22Rv1 (cell line): Measurements from ENCODE around the gene ZNF543.

Source experiments
- ZFX ChIP-seq: fragments of 450-650 bp; IDR thresholded peaks from 2 replicates; pipeline ENCODE4 v1.6.1; 2017; ENCODE audit warnings: antibody characterized with exemption, borderline replicate concordance
- TF ChIP-seq, protein P1 (sequence below): fragments of 450-650 bp; IDR thresholded peaks from 2 replicates; pipeline ENCODE4 v1.5.1; 2017; ENCODE audit warnings: mild to moderate bottlenecking

DNA sequence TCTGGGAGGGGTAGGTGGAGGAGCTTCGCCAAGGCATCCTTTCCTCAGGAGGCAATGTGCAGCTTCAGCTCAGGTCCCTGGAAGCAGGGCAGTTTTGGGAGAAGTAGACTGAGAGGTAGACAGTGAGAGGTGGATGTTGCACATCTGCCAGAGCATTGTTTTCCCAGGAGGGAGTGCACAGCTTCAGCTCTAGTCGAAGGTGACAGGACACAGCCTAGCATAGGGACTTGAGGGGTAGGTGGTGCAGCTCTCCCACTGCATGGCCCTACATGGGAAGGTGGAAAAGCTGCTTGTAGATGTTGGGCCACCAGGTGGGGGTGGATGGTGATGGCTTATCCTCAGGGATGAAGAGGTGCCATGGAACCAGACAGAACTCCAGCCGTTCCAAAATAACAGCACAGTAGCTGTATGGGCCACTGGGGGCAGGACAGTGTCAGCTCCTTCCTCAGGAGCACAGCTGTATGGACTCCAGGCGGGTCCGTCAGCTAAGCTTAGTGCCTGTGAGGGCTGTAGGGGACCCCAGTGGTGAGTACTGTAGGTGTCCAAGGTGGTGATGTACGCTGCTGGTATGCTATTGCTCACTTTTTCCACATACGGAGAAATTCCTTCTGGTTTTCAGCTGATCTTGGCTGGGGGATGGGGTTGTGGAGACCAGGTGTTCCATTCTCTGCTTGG is 17.4 kb upstream of the ZNF543 start:
- TF ChIP-seq, protein P1, sequence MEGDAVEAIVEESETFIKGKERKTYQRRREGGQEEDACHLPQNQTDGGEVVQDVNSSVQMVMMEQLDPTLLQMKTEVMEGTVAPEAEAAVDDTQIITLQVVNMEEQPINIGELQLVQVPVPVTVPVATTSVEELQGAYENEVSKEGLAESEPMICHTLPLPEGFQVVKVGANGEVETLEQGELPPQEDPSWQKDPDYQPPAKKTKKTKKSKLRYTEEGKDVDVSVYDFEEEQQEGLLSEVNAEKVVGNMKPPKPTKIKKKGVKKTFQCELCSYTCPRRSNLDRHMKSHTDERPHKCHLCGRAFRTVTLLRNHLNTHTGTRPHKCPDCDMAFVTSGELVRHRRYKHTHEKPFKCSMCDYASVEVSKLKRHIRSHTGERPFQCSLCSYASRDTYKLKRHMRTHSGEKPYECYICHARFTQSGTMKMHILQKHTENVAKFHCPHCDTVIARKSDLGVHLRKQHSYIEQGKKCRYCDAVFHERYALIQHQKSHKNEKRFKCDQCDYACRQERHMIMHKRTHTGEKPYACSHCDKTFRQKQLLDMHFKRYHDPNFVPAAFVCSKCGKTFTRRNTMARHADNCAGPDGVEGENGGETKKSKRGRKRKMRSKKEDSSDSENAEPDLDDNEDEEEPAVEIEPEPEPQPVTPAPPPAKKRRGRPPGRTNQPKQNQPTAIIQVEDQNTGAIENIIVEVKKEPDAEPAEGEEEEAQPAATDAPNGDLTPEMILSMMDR, result no peak
- no peak for TF ChIP-seq ZFX
